PC-3 (cell line): Measurements from ENCODE around the gene ZBTB40.

Experiments used
- CTCF ChIP-seq: fragments of 300-600 bp; sonication (generic); conservative IDR thresholded peaks from 2 replicates; pipeline ENCODE4 v1.5.1; 2017; ENCODE audit warnings: antibody characterized with exemption, low read depth, mild to moderate bottlenecking, low read length
- EZH2 ChIP-seq: fragments of 300-600 bp; sonication (generic); IDR thresholded peaks from one replicate; pipeline ENCODE4 v1.6.1; 2017; ENCODE audit warnings: antibody characterized with exemption, mild to moderate bottlenecking, low read length; ENCODE audit not compliant: unreplicated experiment
- EZH2phosphoT487 ChIP-seq: fragments of 300-600 bp; sonication (generic); IDR thresholded peaks from 2 replicates; pipeline ENCODE4 v1.6.1; 2018; ENCODE audit warnings: mild to moderate bottlenecking, antibody characterized with exemption, low read length, borderline replicate concordance

GRCh38 chr1:22530715-22531114, 79.1 kb downstream of the ZBTB40 start:
- no peak for TF ChIP-seq CTCF
- no peak for TF ChIP-seq EZH2
- no peak for TF ChIP-seq EZH2phosphoT487
